ENCODE results near the gene STPG1. TPM values are rescaled to one million over a fixed set of nuclear protein-coding genes. Genes with fewer than 3 reads are reported as not detected.

The STPG1 gene
- total and polyA plus RNA-seq, 2 donors (not counting 3 experiments of a cell fraction or from before 2014, with no cell fraction given), result 6.3 to 10.2 TPM

- no peak for DNase-seq (ENCODE audit: low read depth, low spot score)
- TF ChIP-seq EZH2 (IDR thresholded peaks at IDR 0.05; ENCODE audit: borderline replicate concordance, low read depth, low read length, severe bottlenecking) (no peak), POLR2A (IDR thresholded peaks at IDR 0.05; ENCODE audit: low read depth, low read length) (no peak), POLR2AphosphoS5 (IDR thresholded peaks at IDR 0.05; ENCODE audit: insufficient read depth, low read depth, low read length) (no peak), JUN (IDR thresholded peaks at IDR 0.05; ENCODE audit: borderline replicate concordance, insufficient read depth, insufficient read length, low read depth) (no peak), GATA2 (IDR thresholded peaks at IDR 0.05; ENCODE audit: insufficient read depth, insufficient read length, low read depth, low read length) (no peak), CTCF (IDR thresholded peaks at IDR 0.05; ENCODE audit: extremely low read depth in 1 of 2, insufficient read depth in 1 of 2, low read depth in 1 of 2, low read length in 2 of 2) (no peak), FOS (IDR thresholded peaks at IDR 0.05; ENCODE audit: borderline replicate concordance, insufficient read depth, low read length) (no peak), MYC (IDR thresholded peaks at IDR 0.05; ENCODE audit: low read depth, low read length) (no peak)
- TF ChIP-seq, protein P1, sequence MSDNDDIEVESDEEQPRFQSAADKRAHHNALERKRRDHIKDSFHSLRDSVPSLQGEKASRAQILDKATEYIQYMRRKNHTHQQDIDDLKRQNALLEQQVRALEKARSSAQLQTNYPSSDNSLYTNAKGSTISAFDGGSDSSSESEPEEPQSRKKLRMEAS (IDR thresholded peaks at IDR 0.05; ENCODE audit: insufficient read depth, insufficient read length), result no peak
- intact Hi-C loops (cut with micrococcal nuclease), result no loop called here
- POLR2A ChIA-PET, result no interaction called here
- no peaks in the 10 kb centered on the region for H3K36me3 ChIP-seq (ENCODE audit: control insufficient read depth in 2 of 2, extremely low read depth in 1 of 2, insufficient read depth in 2 of 2, low read length in 2 of 2)
- H3K4me2 ChIP-seq (ENCODE audit: insufficient read depth, low read length), result no peak overlapping the region
- H3K9ac ChIP-seq (replicated peaks; ENCODE audit: extremely low read depth, insufficient read depth, low read length), result no peak overlapping the region
- H3K27ac ChIP-seq (ENCODE audit: insufficient read depth, low read depth, low read length), result no peak overlapping the region
- dilution Hi-C loops (cut with MboI; ENCODE audit: extremely low pct_ligation_motif_present, low sequenced_read_pairs), result no loop called here
- H3K4me3 ChIP-seq (replicated peaks in 1 of 3; ENCODE audit: insufficient read depth in 1 of 3, low read depth in 1 of 3, low read length in 3 of 3), result no peak overlapping the region
- no peaks in the 10 kb centered on the region for H4K20me1 ChIP-seq (replicated peaks; ENCODE audit: control insufficient read depth, extremely low read depth, insufficient read depth, low read length)
- CTCF ChIA-PET, result no interaction called here
- no peaks in the 10 kb centered on the region for H3K27me3 ChIP-seq (ENCODE audit: control insufficient read depth in 2 of 2, insufficient read depth in 2 of 2, low read length in 2 of 2)
- H3K9me1 ChIP-seq (replicated peaks; ENCODE audit: control insufficient read depth, extremely low read depth, insufficient read depth, low read length), result no peaks in the 10 kb centered on the region
- H2AFZ ChIP-seq (ENCODE audit: low read depth, low read length), result no peak overlapping the region
- no peaks in the 10 kb centered on the region for H3K9me3 ChIP-seq (replicated peaks; ENCODE audit: control insufficient read depth, insufficient read depth, low read length)
- H3K79me2 ChIP-seq (ENCODE audit: control insufficient read depth, insufficient read depth, low read length), result no peaks in the 10 kb centered on the region
- no peaks in the 10 kb centered on the region for H3K4me1 ChIP-seq (ENCODE audit: control insufficient read depth, extremely low read depth, insufficient read depth, low read length)
- no peak for FAIRE-seq
- no TSS peak for BruUV-seq (replicated peaks)
Measured at GRCh38 chr1:24360681-24361080, 52.9 kb downstream of the STPG1 start.

All from endothelial cell of umbilical vein (primary cell).